ENCODE results near the gene CHTF8.

DNA sequence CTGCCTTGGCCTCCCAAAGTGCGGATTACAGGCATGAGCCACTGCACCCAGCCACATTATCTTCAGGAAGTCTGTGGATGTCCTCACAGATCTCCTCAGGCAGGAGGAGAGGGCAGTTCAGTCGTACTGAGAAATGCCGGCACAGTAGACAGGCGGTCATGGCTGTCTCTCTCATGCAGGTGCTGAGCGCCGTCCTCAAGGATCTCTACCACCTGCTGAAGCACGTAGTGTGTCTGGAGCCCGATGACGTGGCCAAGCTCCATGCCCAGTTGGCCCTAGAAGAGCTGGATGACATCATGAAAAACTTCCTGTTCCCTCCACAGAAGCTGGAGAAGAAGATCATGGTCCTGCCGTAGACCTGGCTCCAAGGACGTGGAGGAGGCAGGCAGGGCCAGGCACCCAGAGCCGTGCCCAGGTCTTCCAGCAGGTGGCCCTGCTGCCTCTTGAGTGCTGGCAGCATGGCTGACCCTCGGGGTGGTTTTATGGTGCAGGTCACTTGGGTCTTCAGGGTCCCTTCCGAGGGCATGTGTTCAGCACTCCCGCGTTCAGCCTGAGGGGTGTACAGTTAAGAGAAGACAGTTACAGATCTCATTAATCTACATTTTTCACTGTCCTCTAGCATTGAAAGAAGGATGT lies 49.0 kb downstream of the CHTF8 start:
- TF ChIP-seq, protein P1, sequence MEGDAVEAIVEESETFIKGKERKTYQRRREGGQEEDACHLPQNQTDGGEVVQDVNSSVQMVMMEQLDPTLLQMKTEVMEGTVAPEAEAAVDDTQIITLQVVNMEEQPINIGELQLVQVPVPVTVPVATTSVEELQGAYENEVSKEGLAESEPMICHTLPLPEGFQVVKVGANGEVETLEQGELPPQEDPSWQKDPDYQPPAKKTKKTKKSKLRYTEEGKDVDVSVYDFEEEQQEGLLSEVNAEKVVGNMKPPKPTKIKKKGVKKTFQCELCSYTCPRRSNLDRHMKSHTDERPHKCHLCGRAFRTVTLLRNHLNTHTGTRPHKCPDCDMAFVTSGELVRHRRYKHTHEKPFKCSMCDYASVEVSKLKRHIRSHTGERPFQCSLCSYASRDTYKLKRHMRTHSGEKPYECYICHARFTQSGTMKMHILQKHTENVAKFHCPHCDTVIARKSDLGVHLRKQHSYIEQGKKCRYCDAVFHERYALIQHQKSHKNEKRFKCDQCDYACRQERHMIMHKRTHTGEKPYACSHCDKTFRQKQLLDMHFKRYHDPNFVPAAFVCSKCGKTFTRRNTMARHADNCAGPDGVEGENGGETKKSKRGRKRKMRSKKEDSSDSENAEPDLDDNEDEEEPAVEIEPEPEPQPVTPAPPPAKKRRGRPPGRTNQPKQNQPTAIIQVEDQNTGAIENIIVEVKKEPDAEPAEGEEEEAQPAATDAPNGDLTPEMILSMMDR (IDR thresholded peaks at IDR 0.05), result no peak
- TF ChIP-seq POLR2A (IDR thresholded peaks at IDR 0.05), result no peak

Data from ovary (tissue), 3 donors.